CD4-positive, alpha-beta T cell treated with Interleukin-17A for 1 hour (primary cell): ENCODE measurements around the gene FGF19.
"Not testable (repeated sequence)": the region's sequence is repeated elsewhere in the genome, so short reads cannot be mapped to it uniquely, and the experiment has no call there.

Experiments
- DNase-seq: peaks from one replicate; pipeline ENCODE4 v3.0.0-alpha.2; 2020

The FGF19 gene

DNA sequence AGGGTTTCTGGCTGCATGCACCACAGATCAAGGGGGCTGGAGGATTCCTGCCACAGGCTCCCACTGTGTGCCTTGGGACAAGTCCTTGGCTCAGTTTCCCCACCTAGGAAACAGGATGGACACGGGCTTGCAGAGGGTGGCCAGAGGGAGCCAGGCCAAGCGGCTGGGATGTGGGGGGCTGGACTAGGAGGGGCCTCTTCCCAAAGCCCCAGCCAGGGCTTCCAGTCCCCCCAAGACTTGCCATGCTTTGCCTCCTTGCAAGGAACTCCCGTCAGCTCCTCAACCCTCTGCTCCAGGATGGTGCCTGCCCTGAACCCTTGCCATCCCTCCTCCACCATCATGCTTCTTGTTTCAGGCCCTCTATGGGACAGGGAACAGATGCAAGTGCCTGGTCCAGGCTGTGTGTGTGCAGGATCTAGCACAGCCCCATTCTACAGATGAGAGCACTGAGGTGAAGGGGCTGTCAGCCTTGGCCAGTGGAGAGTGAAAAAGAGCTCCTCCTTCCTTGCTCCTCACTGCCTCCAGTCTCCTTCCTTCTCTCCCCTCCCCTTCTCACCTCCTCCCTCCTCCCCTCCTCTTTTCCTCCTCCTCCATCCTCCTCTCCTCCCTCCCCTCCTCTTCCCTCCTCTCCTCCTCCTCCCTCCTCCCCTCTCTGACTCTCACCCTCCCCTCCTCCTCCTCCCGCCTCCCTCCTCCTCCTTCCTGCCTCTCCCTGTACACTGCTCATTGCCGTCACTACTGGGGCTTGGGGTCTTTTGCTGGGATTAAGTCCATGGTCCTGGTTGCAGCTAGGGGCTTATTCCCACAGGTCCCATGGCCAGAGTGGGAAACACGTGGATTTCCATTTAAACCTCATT is 13.3 kb upstream of the FGF19 start:
- no peak for DNase-seq

DNA sequence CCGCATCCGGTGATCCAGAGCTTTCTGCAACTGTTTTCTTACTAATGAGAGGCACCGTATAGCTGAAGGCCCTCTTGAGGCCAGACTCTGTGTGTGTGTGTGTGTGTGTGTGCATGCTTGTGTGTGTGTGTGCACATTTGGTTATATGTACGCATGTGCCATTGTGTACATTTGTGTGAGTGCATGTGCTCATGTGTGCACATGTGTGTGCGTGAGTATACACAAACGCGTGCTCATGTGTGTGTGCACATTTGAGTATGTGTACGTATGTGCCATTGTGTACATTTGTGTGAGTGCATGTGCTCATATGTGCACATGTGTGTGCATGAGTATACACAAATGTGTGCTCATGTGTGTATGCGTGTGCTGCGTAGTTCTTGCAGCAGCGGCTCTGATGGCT is 12.3 kb upstream of the FGF19 start:
- DNase-seq: no peak

DNA sequence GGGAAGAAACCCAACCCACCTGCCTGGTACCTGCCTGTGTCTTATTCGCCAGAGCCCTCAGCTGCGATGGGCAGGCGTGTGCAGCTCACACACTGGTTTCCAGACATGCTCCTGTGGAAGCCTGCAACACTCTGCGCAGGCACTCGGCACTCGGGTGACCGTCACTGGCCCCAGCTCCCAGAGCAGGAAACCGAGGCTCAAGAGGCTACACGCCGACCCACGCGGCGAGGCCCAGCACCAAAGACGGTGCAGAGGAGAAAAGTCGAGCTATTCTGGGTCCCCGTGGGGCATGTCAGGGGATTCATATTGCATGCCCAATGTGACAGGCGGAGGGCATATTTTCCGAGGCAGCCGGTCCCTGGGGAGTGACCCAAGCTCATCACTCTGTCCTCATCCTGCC is 11.6 kb upstream of the FGF19 start:
- no peak for DNase-seq

DNA sequence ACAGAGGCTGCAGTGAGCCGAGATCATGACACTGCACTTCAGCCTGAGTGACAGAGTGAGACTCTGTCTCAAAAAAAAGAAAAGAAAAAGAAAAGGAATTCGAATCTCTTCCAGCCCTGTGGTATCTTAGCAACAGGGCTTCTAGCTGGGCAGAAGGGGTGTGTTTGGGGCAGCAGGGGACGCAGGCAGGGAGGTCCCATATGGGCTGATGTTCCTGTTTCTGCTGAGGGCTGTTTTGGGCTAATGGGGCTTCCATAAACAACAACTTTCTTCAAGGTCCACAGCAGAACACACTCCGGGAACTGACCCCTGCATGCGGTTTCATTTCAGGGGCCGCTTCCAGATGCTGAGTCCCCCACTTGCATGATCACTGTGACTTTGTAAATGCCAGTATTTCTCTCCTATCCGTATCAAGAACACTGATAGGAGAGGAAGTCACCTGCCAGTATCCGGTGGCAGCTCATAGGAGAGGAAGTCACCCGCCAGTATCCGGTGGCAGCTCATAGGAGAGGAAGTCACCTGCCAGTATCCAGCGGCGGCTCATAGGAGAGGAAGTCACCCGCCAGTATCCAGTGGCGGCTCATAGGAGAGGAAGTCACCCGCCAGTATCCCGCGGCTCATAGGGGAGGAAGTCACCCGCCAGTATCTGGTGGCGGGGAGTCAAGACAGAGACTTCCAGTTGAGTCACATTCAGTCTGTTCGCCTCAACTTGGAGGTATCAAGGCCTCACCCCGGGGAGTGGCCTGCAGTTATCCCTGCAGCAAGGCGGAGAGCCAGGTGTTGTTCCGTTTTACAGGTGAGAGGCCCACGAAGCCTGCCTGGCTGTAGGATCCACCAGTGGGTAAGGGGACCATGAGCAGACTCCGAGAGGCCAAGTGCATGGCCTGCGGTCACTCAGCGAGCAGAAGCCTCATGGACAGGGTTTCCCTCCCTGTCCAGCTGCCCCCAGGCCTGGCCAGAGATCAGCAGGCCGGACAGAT is 8.3 kb upstream of the FGF19 start:
- DNase-seq: peak; percentile 16

DNA sequence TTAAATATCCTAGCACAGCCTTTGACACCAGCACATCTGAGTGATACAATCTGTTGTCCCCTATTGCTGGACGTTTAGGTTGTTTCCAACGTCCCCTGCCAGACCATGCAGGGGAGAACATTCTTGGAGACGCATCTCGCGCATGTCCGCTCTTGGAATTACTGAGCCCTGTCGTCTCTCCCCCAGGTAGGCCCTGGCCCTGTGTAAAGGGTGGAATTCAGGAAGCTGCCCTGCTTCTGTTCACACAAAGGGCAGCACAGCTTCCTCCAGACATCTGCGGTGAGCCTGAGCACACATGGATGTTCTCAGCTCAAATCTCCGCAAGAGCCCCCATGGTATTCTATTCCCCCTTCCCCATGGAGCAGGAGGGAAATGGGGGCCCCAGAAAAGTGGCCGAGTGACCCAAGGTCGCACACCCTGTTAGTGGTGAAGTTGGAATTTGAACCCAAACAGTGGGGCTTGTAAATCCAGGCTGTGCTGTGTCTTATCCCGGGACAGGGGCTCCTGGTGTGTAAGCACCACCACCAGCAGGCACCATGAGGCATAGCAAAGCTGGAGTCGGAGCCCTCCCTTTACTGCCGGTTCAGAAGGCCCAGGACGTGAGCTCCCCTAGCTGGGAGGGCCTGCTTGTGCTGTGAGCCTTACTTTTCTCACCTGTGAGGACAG is 5.0 kb upstream of the FGF19 start:
- DNase-seq: no peak

DNA sequence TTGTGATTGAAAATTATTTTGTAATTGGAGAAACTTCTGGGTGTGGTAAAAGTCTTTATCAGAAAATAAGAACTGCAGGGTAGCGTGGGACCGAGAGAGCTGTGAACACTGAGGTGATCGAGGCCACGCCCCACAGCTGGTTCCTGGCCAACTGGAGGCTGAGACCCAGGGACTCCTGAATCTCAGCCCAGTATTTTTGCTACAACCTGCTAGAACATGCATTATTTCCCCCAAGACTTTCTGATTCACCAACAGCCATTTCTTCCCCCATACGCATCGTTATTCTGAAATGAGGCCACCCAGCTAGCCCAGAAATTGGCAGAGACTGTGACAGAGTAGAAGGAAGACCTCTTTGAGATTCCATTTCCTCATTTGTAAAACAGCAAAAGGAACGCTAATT is 3.4 kb upstream of the FGF19 start:
- no peak for DNase-seq

DNA sequence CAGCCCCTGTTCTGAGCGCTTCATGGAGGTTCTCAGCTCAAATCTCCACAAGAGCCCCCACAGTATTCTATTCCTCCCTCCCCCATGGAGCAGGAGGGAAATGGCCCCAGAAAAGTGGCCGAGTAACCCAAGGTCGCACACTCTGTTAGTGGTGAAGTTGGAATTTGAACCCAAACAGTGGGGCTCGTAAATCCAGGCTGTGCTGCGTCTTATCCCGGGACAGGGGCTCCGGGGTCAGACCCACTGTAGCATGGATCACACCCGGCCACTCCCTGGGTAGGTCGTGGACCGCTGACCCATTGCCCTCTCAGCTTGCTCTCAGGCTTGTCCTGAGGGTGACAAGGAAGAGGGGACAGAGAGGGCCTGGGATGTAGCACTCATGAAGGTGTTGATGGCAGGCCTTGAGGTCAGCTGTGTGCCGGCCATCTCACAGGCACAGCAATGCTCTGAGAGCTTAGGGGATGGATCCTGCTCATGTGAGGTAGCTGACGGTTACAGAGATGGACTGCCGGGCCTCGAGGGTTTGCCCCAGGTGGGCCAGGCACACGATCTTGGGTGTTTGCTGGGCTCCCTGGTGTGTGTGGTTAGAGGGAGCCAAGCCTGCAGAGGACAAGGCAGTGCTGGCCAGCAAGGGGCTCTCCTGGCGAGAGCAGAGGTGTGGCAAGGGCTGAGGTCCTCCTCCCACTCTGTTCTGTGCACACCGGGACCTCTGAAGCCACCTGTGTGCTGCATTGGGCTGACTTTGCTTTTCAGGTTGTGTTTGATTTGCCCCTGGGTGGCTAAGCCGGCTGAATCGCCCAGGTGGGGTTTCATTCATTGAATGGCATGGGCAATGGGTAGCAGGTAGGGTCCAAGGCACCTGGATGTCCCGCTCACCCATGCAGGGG is 2.3 kb upstream of the FGF19 start:
- DNase-seq: no peak

DNA sequence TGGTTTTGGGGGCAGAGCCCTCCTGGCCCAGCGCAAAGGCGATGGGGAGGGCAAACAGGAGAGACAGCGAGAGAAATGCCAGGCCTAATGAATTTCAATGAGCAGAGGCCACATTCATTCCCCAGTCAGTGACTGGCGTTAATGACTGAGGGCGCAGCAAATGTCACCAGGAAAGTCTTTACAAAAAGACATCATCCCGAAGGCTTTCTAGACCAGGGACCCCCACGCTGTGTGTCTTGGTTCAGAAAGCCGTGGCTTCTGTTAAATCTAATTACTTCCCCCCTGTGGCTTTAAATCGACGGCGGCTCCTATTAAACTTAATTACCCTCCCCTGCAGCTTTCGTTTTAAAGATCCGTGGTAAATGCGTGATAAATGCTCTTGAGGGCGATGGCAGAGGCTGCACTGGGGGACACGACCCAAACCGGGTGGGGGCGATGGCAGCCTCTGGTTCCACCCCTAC is 1.6 kb upstream of the FGF19 start:
- no peak for DNase-seq

DNA sequence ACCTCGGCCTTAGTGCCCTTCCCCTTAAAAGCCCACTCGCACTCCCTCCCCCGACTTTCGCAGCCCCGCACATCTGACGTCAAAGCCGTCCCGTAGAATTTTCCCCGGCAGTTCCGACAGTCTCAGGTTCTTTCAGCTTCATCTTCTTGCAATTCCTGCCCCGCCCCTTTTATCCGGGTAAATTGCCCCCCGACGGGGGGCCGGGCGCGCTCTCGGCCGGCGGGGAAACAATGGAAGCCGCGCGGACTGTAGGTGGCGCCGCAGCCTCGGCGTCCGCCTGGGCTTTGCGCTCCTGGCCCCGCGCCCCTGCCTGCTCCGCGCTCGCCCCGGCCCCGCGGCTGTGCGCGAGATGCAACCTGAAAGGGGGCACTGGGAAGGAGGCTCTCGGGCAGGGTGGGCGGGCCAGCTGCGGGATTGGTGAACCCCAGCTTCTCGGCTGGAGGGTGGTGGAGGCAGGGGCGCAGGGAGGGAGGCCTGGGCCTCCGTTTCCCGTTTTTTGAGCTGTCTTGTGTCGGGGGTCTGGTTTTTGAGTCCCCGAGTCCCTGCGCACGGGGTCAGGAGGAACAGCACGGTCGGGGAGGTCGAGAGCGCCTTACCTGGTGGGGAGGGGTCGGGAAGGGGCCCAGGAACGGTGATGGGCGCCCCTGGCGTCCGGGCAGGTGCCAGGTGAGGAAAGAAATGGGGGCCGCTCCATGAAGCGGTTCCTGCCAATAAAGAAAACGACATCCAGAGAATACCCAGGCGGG is 859 bp upstream of the FGF19 start:
- no peak for DNase-seq

DNA sequence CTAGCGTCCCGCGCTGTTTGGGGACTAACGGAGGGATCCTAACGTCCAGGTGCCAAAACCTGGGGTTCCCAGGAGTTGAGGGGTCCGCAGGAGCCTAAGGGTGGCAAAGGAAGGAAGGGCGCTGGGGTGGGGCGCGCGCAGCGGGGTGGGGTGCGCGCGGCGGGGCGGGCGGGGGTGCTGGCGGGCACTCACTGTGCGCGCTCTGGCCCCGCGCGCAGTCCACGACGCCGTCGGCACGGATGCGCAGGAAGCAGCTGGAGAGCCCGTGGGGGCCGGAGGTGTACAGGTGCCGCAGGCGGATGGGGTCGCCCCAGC is 412 bp downstream of the FGF19 start:
- DNase-seq: no peak

DNA sequence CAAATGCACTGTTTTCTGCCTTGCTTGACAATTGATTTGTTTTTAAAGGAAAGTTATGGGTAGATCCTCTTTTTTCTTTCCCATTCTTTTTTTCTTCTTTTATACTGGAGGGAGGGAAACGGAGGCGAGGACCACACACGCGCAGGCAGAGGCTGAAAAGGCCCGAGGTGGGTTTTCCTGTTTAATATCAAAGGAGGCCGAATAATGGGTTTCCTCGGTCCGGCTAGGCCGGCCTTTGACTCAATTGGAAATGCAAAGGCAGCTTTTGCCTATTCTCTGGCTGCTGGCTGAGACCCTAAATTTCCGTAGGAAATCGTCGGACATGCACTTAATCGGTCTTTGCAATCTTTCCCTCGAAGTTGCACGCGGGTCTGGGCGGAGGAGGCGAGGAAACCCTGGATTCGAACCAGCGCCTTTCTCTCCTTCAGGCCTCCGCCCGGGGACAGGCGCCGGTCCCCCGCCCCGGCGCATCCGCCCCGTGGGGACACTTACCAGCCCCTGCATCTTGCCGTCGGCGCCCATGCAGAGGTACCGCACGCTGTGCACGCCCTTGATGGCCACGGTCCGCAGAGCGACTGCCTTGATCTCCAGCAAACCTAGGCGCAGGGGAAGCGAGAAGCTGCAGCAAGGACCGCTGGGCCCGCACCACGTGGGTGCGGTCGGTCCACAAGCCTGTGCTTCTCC is 911 bp downstream of the FGF19 start:
- DNase-seq: no peak

DNA sequence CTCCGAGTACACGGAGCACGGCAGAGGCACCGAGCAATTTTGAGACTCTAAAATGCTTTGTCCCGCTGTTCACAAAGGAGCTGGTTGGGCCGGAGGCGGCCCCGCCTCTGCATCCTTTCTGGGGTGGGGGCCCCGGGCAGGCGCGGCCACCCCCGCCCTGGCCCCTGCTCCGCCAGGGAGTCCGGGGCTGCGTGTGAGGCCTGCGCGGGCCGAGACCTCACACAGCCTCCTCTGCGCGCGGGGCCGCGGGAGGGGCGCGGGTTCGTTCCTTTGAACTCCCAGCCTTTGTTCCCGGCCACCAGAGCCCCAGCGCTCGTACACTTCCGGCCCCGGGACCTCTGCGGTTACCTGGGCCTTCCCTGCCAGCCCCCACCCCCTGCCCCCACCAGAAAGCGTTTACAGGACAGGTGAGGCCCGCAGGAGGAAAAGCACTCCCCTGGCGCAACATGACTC is 1.6 kb downstream of the FGF19 start:
- DNase-seq: no peak

DNA sequence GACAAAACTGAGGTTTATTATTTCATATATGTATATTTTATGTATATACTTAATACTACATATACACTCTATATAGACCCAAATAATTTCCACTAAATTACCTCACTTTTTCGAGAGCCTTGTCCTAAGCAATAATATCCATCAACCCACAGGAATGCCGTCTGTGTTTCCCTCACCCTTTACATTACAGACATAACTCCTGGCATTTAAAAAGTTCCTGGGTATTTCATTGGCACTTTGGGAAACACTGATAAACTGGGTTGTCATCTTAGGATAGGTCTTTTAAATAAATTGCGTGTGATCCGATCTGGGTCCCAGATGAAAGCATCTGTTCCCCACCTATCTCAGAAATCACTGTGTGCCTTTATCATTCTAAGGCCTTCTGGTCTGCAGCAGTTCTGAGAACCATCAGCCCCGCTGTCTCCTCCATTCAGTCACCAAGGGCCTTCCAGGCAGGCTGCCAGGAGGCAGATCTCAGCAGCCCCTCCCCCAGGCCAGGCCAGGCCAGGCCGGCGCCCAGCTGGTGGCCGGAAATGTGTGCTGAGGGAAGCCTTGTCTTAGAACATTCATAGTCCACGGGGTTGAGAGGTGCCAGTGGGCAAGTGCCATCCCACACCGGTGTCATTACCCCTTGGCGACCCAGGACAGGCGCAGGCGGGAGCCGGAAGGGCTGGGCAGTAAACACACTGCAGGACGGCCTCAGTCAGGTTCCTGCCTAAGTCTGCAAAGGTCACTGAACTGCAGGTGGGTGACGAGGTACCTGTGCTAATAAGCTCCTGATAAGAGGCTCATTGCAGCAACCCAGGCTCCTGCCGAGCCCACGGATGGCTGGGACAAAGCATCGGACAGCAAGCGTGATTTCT is 3.3 kb downstream of the FGF19 start:
- DNase-seq: no peak

DNA sequence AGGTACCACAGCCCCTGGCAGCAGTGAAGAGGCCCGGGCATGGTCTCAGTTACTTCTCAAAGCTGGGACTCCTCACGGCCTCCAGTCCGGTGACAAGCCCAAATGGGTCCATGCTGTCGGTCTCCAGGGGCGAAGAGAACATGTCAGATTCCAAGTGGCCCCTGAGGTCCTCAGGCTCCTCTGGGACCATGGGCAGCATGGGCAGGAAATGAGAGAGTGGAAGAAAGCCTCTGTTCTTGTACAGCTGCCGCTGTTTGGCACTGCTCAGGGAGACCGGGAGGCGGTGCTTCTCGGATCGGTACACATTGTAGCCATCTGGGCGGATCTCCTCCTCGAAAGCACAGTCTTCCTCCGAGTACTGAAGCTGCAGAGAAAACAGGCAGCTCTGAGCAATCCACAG is 4.6 kb downstream of the FGF19 start:
- no peak for DNase-seq

DNA sequence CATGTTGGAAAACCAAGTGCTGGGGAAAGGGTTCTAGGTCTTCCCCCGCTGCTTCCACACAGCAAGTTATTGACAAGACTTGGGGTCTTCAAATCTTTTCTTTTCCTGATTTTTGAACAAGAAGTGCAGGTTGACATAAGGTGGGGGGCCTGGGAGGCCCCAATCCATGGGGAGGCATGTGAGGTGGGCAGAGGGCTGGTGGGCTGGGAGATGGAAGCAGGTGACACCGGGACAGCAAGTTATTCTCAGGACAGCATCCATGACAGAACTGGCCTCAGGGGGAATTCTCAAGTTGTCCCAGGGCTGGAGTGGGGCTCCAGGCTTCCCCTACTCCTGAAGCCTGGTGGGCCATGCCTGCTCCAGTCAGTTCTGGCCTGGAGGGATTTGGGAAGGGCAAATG is 5.5 kb downstream of the FGF19 start:
- no peak for DNase-seq

DNA sequence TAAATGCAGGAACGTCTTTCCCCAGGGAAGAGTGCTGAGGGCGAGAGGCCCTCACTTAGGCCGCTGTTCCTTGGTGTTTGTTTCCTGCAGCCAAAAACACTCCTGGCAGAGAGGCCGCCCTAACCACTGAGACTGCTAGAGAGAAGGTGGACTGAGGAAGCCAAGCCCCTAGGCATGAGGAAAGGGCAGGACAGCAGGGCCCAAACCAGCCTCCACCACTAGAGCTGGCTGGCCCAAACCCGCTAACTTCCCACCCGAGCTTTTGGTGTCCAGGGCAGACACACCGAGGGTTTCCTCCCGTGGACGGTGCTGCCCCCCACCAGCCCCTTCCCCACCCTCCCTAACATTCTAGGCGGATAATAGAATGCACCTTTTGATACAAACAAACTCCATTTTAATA is 6.0 kb downstream of the FGF19 start:
- no peak for DNase-seq

DNA sequence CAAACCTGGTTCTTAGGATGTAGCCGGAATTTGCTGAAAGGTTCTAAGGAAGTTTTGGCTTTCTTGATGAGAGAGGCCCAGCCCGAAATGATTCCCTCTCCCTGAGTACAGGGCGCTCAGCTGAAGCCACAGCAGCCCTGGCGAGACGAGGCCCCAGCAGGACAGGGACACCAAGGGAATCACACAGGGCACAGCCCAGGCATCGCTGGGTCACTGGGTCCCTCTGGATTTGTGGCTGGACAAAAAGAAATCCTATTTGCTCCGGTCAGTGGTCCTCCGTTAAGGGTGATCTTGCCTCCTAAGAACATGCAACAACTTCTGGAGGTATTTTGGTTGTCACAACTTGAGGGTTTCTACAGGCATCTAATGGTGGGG is 6.4 kb downstream of the FGF19 start:
- DNase-seq: no peak

DNA sequence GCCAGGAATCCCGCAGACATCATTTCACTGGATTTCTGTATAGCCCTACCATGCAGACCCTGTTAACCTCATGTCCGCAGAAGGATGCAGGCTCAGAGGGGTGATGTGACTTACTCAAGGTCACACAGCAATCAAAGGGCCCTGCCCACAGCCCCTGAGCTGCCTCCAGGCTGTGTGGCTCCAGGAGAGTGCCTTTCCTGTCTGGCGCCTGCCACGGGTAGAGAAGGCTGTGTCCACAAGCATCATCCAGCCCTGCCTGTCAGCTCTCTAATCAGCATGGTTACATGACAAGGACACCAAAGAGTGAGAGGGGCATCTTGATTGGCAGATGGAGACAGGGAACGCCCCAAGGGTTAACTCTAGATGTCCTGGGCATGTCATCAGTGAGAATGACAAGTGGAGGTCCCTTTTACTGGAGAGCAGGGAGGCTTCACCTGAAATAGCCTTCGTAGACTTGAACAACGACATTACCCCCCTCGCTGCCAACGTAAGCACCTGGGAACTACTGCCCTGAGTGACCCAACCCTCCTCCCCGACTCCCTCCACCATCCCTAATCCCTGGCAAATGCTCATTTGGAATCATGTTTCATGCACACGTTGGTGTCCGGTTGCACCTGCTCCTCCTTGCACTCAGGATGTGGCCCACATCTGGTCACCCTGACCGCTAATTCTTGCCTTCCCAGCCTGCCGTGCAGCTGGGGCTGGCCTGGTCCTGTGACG is 6.9 kb downstream of the FGF19 start:
- DNase-seq: no peak

DNA sequence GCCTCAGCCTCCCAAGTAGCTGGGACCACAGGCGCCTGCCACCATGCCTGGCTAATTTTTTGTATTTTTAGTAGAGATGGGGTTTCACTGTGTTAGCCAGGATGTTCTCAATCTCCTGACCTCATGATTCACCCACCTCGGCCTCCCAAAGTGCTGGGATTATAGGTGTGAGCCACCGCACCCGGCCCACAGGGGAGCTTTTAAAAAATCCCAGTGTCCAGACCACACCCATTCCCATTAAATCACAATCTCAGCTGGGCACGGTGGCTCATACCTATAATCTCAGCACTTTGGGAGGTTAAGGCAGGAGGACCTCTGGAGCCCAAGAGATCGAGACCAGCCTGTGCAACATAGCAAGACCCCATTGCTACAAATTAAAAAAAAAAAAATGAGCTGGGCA is 7.8 kb downstream of the FGF19 start:
- DNase-seq: not testable (repeated sequence)
